IMR-90 (cell line): ENCODE results near the gene TSSC4. TPM values are rescaled to one million over a fixed set of nuclear protein-coding genes. Genes with fewer than 3 reads are reported as not detected.

ENCODE experiments used
- ATAC-seq: fragments of 200-7000 bp; cut with Tn5 transposase; 2 replicates; pipeline ENCODE4 v1.9.1; 2020; ENCODE audit warnings: low read depth, mild to moderate bottlenecking, moderate library complexity
- BruUV-seq: library from RNA; stranded (reverse); fragments of 400-500 nt; replicated peaks from 2 replicates; lab custom pipeline; 2021; lab: Mats Ljungman, UMichigan
- CTCF ChIA-PET: fragments of 300-600 bp; formaldehyde crosslinking; extraction: SDS; loops from one replicate; lab custom pipeline; 2021; ENCODE audit warnings: antibody characterized with exemption; lab: Yijun Ruan, JAX
- POLR2A ChIA-PET: fragments of 300-600 bp; sonication (Branson Sonifier 250); formaldehyde crosslinking; loops from one replicate; lab custom pipeline; 2022; ENCODE audit warnings: antibody characterized with exemption; ENCODE audit not compliant: unreplicated experiment; lab: Charles Lee
- DNase-seq: peaks from one replicate; pipeline ENCODE4 v3.0.0; 2013
- H2AFZ ChIP-seq: replicated peaks from 2 replicates; pipeline ENCODE3; 2013; ENCODE audit warnings: low read length, mild to moderate bottlenecking; ENCODE audit not compliant: poor library complexity
- H2AK5ac ChIP-seq: 2 replicates; pipeline ENCODE4 v1.6.1; 2013; ENCODE audit warnings: low read depth, low read length, inconsistent platforms
- H2AK9ac ChIP-seq: replicated peaks from 2 replicates; pipeline ENCODE3; 2013; ENCODE audit warnings: mild to moderate bottlenecking, low read depth, low read length, moderate library complexity; ENCODE audit not compliant: poor library complexity
- H2BK120ac ChIP-seq: 2 replicates; pipeline ENCODE4 v1.6.1; 2013; ENCODE audit warnings: low read depth, low read length, inconsistent platforms
- H2BK15ac ChIP-seq: 3 replicates; pipeline ENCODE4 v1.6.1; 2013; ENCODE audit warnings: low read depth, low read length, inconsistent platforms
- H2BK20ac ChIP-seq: 2 replicates; pipeline ENCODE4 v1.6.1; 2013; ENCODE audit warnings: low read depth, mild to moderate bottlenecking, inconsistent platforms, low read length, moderate library complexity
- H2BK5ac ChIP-seq: 2 replicates; pipeline ENCODE4 v1.6.1; 2013; ENCODE audit warnings: mild to moderate bottlenecking, low read depth, low read length, inconsistent platforms; ENCODE audit not compliant: poor library complexity, severe bottlenecking
- H3K14ac ChIP-seq: replicated peaks from 2 replicates; pipeline ENCODE4 v1.6.1; 2013; ENCODE audit warnings: low read depth, low read length, inconsistent platforms
- H3K18ac ChIP-seq: 2 replicates; pipeline ENCODE4 v1.6.1; 2013; ENCODE audit warnings: low read depth, low read length, control low read depth
- H3K23ac ChIP-seq: 2 replicates; pipeline ENCODE4 v1.6.1; 2013; ENCODE audit warnings: low read depth, low read length, inconsistent platforms
- H3K27ac ChIP-seq: 2 replicates; pipeline ENCODE4 v1.5.1; 2013; ENCODE audit warnings: mild to moderate bottlenecking, control low read depth, low read length; ENCODE audit not compliant: insufficient read depth
- H3K27me3 ChIP-seq: 2 replicates; pipeline ENCODE4 v1.6.1; 2013; ENCODE audit warnings: low read length; ENCODE audit not compliant: control insufficient read depth, insufficient read depth
- H3K36me3 ChIP-seq: 2 replicates; pipeline ENCODE4 v1.6.1; 2013; ENCODE audit warnings: low read length, mixed read lengths; ENCODE audit not compliant: control insufficient read depth, insufficient read depth
- H3K4ac ChIP-seq: 2 replicates; pipeline ENCODE4 v1.6.1; 2013; ENCODE audit warnings: low read depth, low read length, inconsistent platforms
- H3K4me1 ChIP-seq: 2 replicates; pipeline ENCODE4 v1.6.1; 2013; ENCODE audit warnings: low read length, mixed read lengths; ENCODE audit not compliant: control insufficient read depth, insufficient read depth
- H3K4me2 ChIP-seq: 2 replicates; pipeline ENCODE4 v1.6.1; 2013; ENCODE audit warnings: low read depth, mild to moderate bottlenecking, control low read depth, low read length, moderate library complexity
- H3K4me3 ChIP-seq: 2 replicates; pipeline ENCODE4 v1.5.1; 2013; ENCODE audit warnings: low read depth, mild to moderate bottlenecking, control low read depth, low read length, moderate library complexity; ENCODE audit not compliant: insufficient read depth
- H3K56ac ChIP-seq: 2 replicates; pipeline ENCODE4 v1.6.1; 2013; ENCODE audit warnings: low read length, inconsistent platforms; ENCODE audit not compliant: insufficient read depth; ENCODE audit errors: extremely low read depth
- H3K79me1 ChIP-seq, 2 experiments: 2 replicates each; pipeline ENCODE4 v1.6.1; 2013; ENCODE audit warnings: low read length in 2 of 2, inconsistent platforms in 1 of 2, low read depth in 1 of 2
- H3K9ac ChIP-seq: 2 replicates; pipeline ENCODE4 v1.6.1; 2013; ENCODE audit warnings: low read depth, low read length, control low read depth
- H3K9me1 ChIP-seq: 2 replicates; pipeline ENCODE4 v1.6.1; 2013; ENCODE audit warnings: low read length, inconsistent platforms; ENCODE audit not compliant: insufficient read depth
- H3K9me3 ChIP-seq: 2 replicates; pipeline ENCODE4 v1.6.1; 2013; ENCODE audit warnings: low read length; ENCODE audit not compliant: control insufficient read depth, insufficient read depth
- H4K20me1 ChIP-seq: 2 replicates; pipeline ENCODE4 v1.6.1; 2013; ENCODE audit warnings: low read length, inconsistent platforms; ENCODE audit not compliant: insufficient read depth
- H4K5ac ChIP-seq: 2 replicates; pipeline ENCODE4 v1.6.1; 2013; ENCODE audit warnings: mild to moderate bottlenecking, low read depth, low read length, control low read depth
- H4K8ac ChIP-seq, 2 experiments: 2 replicates each; pipeline ENCODE4 v1.6.1; 2013; ENCODE audit warnings: low read depth in 2 of 2, low read length in 2 of 2, control low read depth in 1 of 2, inconsistent platforms in 1 of 2
- H4K91ac ChIP-seq: 2 replicates; pipeline ENCODE4 v1.6.1; 2013; ENCODE audit warnings: low read depth, low read length, inconsistent platforms; ENCODE audit not compliant: insufficient read depth
- BHLHE40 ChIP-seq: fragments of 150-350 bp; IDR thresholded peaks from 2 replicates; pipeline ENCODE4 v1.6.1; 2016; ENCODE audit warnings: mild to moderate bottlenecking, low read depth, low read length
- CEBPB ChIP-seq: IDR thresholded peaks from 2 replicates; pipeline ENCODE4 v1.6.1; 2012; ENCODE audit warnings: low read depth, low read length, improper control_type of control experiment
- CHD1 ChIP-seq: IDR thresholded peaks from 2 replicates; pipeline ENCODE4 v1.6.1; 2012; ENCODE audit warnings: low read depth, low read length, improper control_type of control experiment
- FOS ChIP-seq: fragments of 150-350 bp; IDR thresholded peaks from 2 replicates; pipeline ENCODE4 v1.6.1; 2016; ENCODE audit warnings: low read depth, low read length
- MAFK ChIP-seq: IDR thresholded peaks from 2 replicates; pipeline ENCODE4 v1.6.1; 2012; ENCODE audit warnings: low read depth, low read length, improper control_type of control experiment
- MAZ ChIP-seq: IDR thresholded peaks from 2 replicates; pipeline ENCODE4 v1.6.1; 2012; ENCODE audit warnings: low read depth, mild to moderate bottlenecking, low read length, improper control_type of control experiment, moderate library complexity, borderline replicate concordance
- MXI1 ChIP-seq: IDR thresholded peaks from 2 replicates; pipeline ENCODE4 v1.6.1; 2012; ENCODE audit warnings: low read depth, mild to moderate bottlenecking, low read length, moderate library complexity, borderline replicate concordance
- POLR2A ChIP-seq: IDR thresholded peaks from 2 replicates; pipeline ENCODE4 v1.6.1; 2012; ENCODE audit warnings: mild to moderate bottlenecking, low read depth, low read length
- RAD21 ChIP-seq: IDR thresholded peaks from 2 replicates; pipeline ENCODE4 v1.6.1; 2012; ENCODE audit warnings: low read length, improper control_type of control experiment
- RCOR1 ChIP-seq: IDR thresholded peaks from 2 replicates; pipeline ENCODE4 v1.6.1; 2012; ENCODE audit warnings: mild to moderate bottlenecking, low read length, improper control_type of control experiment; ENCODE audit not compliant: insufficient replicate concordance
- RFX5 ChIP-seq: IDR thresholded peaks from 2 replicates; pipeline ENCODE4 v1.8.0; 2012; ENCODE audit warnings: low read depth, mild to moderate bottlenecking, low read length, moderate library complexity
- SMC3 ChIP-seq: fragments of 150-350 bp; IDR thresholded peaks from 2 replicates; pipeline ENCODE4 v1.6.1; 2016; ENCODE audit warnings: low read depth, mild to moderate bottlenecking, antibody characterized with exemption, low read length, moderate library complexity
- WGBS, 2 experiments: methylation state at CpG; one replicate each; pipeline versions ENCODE4 v1.1.5 to v1.1.7; 2013; ENCODE audit warnings: missing lambda C conversion rate in 2 of 2; ENCODE audit not compliant: insufficient read length in 1 of 2; ENCODE audit errors: extremely low coverage in 2 of 2; 5-methylcytosine and 5-hydroxymethylcytosine counted together
- dilution Hi-C: fragments of 300-500 bp; cut with HindIII; formaldehyde crosslinking; loops from one replicate; pipeline ENCODE4 v1.14.3; 2018; ENCODE audit warnings: low sequenced_read_pairs; ENCODE audit not compliant: unreplicated experiment
- in situ Hi-C: fragments of 300-500 bp; cut with MboI; formaldehyde crosslinking; loops from 3 replicates; pipeline ENCODE4 v1.14.3; 2019; ENCODE audit warnings: low sequenced_read_pairs, inconsistent platforms, mixed read lengths
- intact Hi-C: fragments of 100-400 bp; cut with micrococcal nuclease; formaldehyde crosslinking; loops from 2 replicates; pipeline ENCODE4 v1.10.0; 2022
- polyA plus RNA-seq, 3 experiments: library from polyadenylated mRNA; depleted of rRNA; stranded (reverse); fragments of >200 nt; gene quantifications; 2 replicates each; pipeline ENCODE4 v1.2.3, GENCODE V29; 2012; ENCODE audit warnings: low replicate concordance in 1 of 3
- total RNA-seq: library from RNA; depleted of rRNA; stranded (reverse); fragments of >200 nt; gene quantifications from 2 replicates; pipeline ENCODE4 v1.2.3, GENCODE V29; 2012
- TF ChIP-seq, protein P1 (sequence below): conservative IDR thresholded peaks from 2 replicates; pipeline ENCODE4 v1.5.1; 2012; ENCODE audit warnings: mild to moderate bottlenecking, low read depth, low read length, improper control_type of control experiment
- TF ChIP-seq, protein P2 (sequence below): fragments of 150-350 bp; IDR thresholded peaks from 2 replicates; pipeline ENCODE4 v1.6.1; 2017; ENCODE audit warnings: mild to moderate bottlenecking, antibody characterized with exemption, low read length, low read depth
- TF ChIP-seq, protein P3 (sequence below): fragments of 150-350 bp; IDR thresholded peaks from 2 replicates; pipeline ENCODE4 v1.6.1; 2016; ENCODE audit warnings: low read depth, mild to moderate bottlenecking, low read length, moderate library complexity, borderline replicate concordance

Gene TSSC4
- total and polyA plus RNA-seq, 2 of the 4 experiments (the other 2 are of a cell fraction) = 34.9 to 40.0 TPM

DNA sequence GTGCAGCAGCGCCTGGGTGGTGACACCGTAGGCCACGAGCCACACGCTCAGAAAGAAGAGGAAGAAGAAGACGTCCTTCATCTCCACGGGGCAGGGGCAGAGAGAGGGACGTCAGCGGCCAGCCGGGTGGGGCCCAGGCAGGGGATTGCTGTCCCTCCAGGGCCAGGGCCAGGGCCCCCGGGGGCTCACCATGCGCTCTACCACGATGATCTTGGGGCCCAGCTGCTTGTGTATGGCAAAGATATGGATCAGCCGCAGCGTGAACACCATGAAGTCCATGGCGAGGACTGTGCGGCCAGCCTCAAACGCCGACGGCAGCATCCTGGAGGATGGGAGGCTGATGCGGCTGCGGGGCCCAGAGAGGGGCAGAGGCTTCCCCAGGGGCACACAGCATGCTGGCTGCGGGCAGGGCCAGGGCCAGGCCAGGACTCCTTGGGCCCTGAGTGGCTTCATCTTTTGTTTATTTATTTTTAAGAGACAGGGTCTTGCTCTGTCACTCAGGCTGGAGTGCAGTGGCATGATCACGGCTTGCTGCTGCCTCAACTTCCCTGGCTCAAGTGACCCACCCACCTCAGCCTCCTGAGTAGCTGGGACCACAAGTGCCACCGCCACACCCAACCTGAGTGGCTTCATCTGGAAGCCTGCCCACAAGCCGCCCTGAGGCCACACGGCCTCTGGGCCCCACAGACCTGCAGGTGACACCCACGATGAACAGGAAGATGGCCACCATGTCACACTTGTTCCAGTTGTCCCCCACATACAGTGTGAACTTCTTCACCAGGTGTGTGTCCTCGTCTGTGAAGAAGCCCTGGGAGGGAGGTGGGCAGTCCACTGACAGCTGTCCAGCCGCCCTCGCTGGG lies 11.1 kb downstream of the TSSC4 start:
- Histone ChIP-seq H3K9ac (no peak overlapping the region), H2AK9ac (no peak overlapping the region), H2BK15ac (no peak overlapping the region), H3K9me1 (no peaks in the 10 kb centered on the region), H2AFZ (no peak overlapping the region), H3K9me3 (no peaks in the 10 kb centered on the region), H3K4ac (no peak overlapping the region), H3K18ac (no peak overlapping the region), H3K79me1 (no peaks in the 10 kb centered on the region), H4K20me1 (no peaks in the 10 kb centered on the region), H3K4me1 (no peaks in the 10 kb centered on the region), H3K27ac (no peak overlapping the region), H3K56ac (no peak overlapping the region), H3K36me3 (no peaks in the 10 kb centered on the region), H2BK20ac (no peak overlapping the region), H2BK120ac (no peak overlapping the region), H3K23ac (no peak overlapping the region), H3K14ac (no peak overlapping the region), H3K4me3 (no peak overlapping the region), H4K8ac (no peak overlapping the region), H3K4me2 (no peak overlapping the region), H3K27me3 (peaks cover 21% of the 10 kb centered on the region), H4K91ac (no peak overlapping the region), H2BK5ac (no peak overlapping the region), H4K5ac (no peak overlapping the region), H2AK5ac (no peak overlapping the region)
- intact Hi-C loops = no loop called here
- POLR2A ChIA-PET = no interaction called here
- ATAC-seq (no peak), DNase-seq (no peak)
- CTCF ChIA-PET = interaction anchor here (1.0 to 1.6 kb wide), 2 partner anchors 8 to 106 kb away, joined by 3 to 6 read pairs; no protein-coding TSS in a partner anchor
- in situ Hi-C loops = no loop called here
- no TSS peak for BruUV-seq
- 65% methylated on average over 17 of the region's 30 CpGs; no CpG with 5 or more reads in 1 of the 2 experiments for WGBS, 2 experiments
- dilution Hi-C loops = no loop called here
- TF ChIP-seq MXI1 (no peak), SMC3 (no peak), RFX5 (no peak), BHLHE40 (no peak), RCOR1 (no peak), CEBPB (no peak), CHD1 (no peak), FOS (no peak), MAFK (no peak), RAD21 (no peak), MAZ (no peak), POLR2A (no peak)
- TF ChIP-seq, protein P1, sequence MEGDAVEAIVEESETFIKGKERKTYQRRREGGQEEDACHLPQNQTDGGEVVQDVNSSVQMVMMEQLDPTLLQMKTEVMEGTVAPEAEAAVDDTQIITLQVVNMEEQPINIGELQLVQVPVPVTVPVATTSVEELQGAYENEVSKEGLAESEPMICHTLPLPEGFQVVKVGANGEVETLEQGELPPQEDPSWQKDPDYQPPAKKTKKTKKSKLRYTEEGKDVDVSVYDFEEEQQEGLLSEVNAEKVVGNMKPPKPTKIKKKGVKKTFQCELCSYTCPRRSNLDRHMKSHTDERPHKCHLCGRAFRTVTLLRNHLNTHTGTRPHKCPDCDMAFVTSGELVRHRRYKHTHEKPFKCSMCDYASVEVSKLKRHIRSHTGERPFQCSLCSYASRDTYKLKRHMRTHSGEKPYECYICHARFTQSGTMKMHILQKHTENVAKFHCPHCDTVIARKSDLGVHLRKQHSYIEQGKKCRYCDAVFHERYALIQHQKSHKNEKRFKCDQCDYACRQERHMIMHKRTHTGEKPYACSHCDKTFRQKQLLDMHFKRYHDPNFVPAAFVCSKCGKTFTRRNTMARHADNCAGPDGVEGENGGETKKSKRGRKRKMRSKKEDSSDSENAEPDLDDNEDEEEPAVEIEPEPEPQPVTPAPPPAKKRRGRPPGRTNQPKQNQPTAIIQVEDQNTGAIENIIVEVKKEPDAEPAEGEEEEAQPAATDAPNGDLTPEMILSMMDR = no peak
- TF ChIP-seq, protein P2, sequence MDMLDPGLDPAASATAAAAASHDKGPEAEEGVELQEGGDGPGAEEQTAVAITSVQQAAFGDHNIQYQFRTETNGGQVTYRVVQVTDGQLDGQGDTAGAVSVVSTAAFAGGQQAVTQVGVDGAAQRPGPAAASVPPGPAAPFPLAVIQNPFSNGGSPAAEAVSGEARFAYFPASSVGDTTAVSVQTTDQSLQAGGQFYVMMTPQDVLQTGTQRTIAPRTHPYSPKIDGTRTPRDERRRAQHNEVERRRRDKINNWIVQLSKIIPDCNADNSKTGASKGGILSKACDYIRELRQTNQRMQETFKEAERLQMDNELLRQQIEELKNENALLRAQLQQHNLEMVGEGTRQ = no peak
- TF ChIP-seq, protein P3, sequence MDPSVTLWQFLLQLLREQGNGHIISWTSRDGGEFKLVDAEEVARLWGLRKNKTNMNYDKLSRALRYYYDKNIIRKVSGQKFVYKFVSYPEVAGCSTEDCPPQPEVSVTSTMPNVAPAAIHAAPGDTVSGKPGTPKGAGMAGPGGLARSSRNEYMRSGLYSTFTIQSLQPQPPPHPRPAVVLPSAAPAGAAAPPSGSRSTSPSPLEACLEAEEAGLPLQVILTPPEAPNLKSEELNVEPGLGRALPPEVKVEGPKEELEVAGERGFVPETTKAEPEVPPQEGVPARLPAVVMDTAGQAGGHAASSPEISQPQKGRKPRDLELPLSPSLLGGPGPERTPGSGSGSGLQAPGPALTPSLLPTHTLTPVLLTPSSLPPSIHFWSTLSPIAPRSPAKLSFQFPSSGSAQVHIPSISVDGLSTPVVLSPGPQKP = no peak
